Endothelial cell of umbilical vein (primary cell): ENCODE data around the gene FMNL1. TPM values are rescaled to one million over a fixed set of nuclear protein-coding genes. Genes with fewer than 3 reads are reported as not detected.

Experiments
- BruUV-seq: library from RNA; stranded (reverse); fragments of 400-500 nt; replicated peaks from 2 replicates; lab custom pipeline; 2021; lab: Mats Ljungman, UMichigan
- CTCF ChIA-PET: fragments of 300-600, 350-600 bp; sonication (Branson Sonifier 250); formaldehyde crosslinking; loops from one replicate; lab custom pipeline; 2021; ENCODE audit warnings: antibody characterized with exemption, inconsistent platforms; lab: Charles Lee
- POLR2A ChIA-PET: fragments of 300-600, 350-600 bp; sonication (Branson Sonifier 250); formaldehyde crosslinking; loops from one replicate; lab custom pipeline; 2021; ENCODE audit warnings: antibody characterized with exemption, inconsistent platforms; lab: Charles Lee
- DNase-seq: peaks from one replicate; pipeline ENCODE4 v3.0.0-alpha.2; 2011; ENCODE audit warnings: low read depth, low spot score
- FAIRE-seq: peaks from 2 replicates; lab custom pipeline; 2011; peaks lifted over from hg19 to GRCh38; lab: Jason Lieb, UNC
- H2AFZ ChIP-seq: 2 replicates; pipeline ENCODE4 v1.6.0; 2012; ENCODE audit warnings: low read depth, low read length, control low read depth, inconsistent platforms
- H3K27ac ChIP-seq: 2 replicates; pipeline ENCODE4 v1.5.1; 2011; ENCODE audit warnings: low read depth, mild to moderate bottlenecking, control low read depth, low read length, moderate library complexity; ENCODE audit not compliant: insufficient read depth
- H3K27me3 ChIP-seq, 2 experiments: 2 replicates each; pipeline versions ENCODE4 v1.6.0 to v1.6.1; 2011; ENCODE audit warnings: low read length in 2 of 2, mixed read lengths in 1 of 2; ENCODE audit not compliant: control insufficient read depth in 2 of 2, insufficient read depth in 2 of 2
- H3K36me3 ChIP-seq, 2 experiments: 2 replicates in 1 of 2; 3 replicates in 1 of 2; pipeline ENCODE4 v1.5.1; 2011; ENCODE audit warnings: low read length in 2 of 2, mild to moderate bottlenecking in 1 of 2, moderate library complexity in 1 of 2; ENCODE audit not compliant: control insufficient read depth in 2 of 2, insufficient read depth in 2 of 2; ENCODE audit errors: extremely low read depth in 1 of 2
- H3K4me1 ChIP-seq: 3 replicates; pipeline ENCODE4 v1.5.1; 2011; ENCODE audit warnings: mild to moderate bottlenecking, low read length; ENCODE audit not compliant: control insufficient read depth, insufficient read depth; ENCODE audit errors: extremely low read depth
- H3K4me2 ChIP-seq: 2 replicates; pipeline ENCODE4 v1.6.1; 2011; ENCODE audit warnings: low read length, control low read depth, mixed read lengths; ENCODE audit not compliant: insufficient read depth
- H3K4me3 ChIP-seq, 3 experiments: fragments of 200-600 bp in 1 of 3; sonication (generic), shearing (Covaris generic) in 1 of 3; replicated peaks in 1 of 3; 2 replicates each; pipeline ENCODE4 v1.5.1; 2011 to 2016; ENCODE audit warnings: control low read depth in 3 of 3, low read length in 3 of 3, mild to moderate bottlenecking in 2 of 3, inconsistent platforms in 1 of 3, low read depth in 1 of 3, moderate library complexity in 1 of 3; ENCODE audit not compliant: insufficient read depth in 1 of 3
- H3K79me2 ChIP-seq: 2 replicates; pipeline ENCODE4 v1.6.0; 2012; ENCODE audit warnings: low read length, inconsistent platforms; ENCODE audit not compliant: control insufficient read depth, insufficient read depth
- H3K9ac ChIP-seq: replicated peaks from 2 replicates; pipeline ENCODE3; 2011; ENCODE audit warnings: low read length, control low read depth; ENCODE audit not compliant: insufficient read depth; ENCODE audit errors: extremely low read depth
- H3K9me1 ChIP-seq: replicated peaks from 3 replicates; pipeline ENCODE4 v1.6.0; 2011; ENCODE audit warnings: mild to moderate bottlenecking, low read length; ENCODE audit not compliant: control insufficient read depth, insufficient read depth; ENCODE audit errors: extremely low read depth
- H3K9me3 ChIP-seq: replicated peaks from 2 replicates; pipeline ENCODE4 v1.5.1; 2012; ENCODE audit warnings: low read length, inconsistent platforms; ENCODE audit not compliant: control insufficient read depth, insufficient read depth
- H4K20me1 ChIP-seq: replicated peaks from 2 replicates; pipeline ENCODE3; 2011; ENCODE audit warnings: mild to moderate bottlenecking, low read length; ENCODE audit not compliant: control insufficient read depth, insufficient read depth; ENCODE audit errors: extremely low read depth
- CTCF ChIP-seq, 2 donors: IDR thresholded peaks; 1 replicate in 1 of 2; 2 replicates in 1 of 2; pipeline ENCODE4 v1.5.1; 2011; ENCODE audit warnings: low read length in 2 of 2, mild to moderate bottlenecking in 2 of 2, moderate library complexity in 2 of 2, control low read depth in 1 of 2, inconsistent platforms in 1 of 2, low read depth in 1 of 2; ENCODE audit not compliant: insufficient read depth in 1 of 2; ENCODE audit errors: extremely low read depth in 1 of 2
- EZH2 ChIP-seq: IDR thresholded peaks from 2 replicates; pipeline ENCODE4 v1.6.1; 2012; ENCODE audit warnings: borderline replicate concordance, low read depth, mild to moderate bottlenecking, moderate library complexity, low read length, inconsistent platforms; ENCODE audit not compliant: severe bottlenecking
- FOS ChIP-seq: IDR thresholded peaks from 2 replicates; pipeline ENCODE4 v1.6.1; 2011; ENCODE audit warnings: mild to moderate bottlenecking, low read length, moderate library complexity, borderline replicate concordance; ENCODE audit not compliant: insufficient read depth
- GATA2 ChIP-seq: IDR thresholded peaks from 2 replicates; pipeline ENCODE4 v1.7.0; 2011; ENCODE audit warnings: low read depth, mild to moderate bottlenecking, moderate library complexity, mixed read lengths, low read length; ENCODE audit not compliant: insufficient read length, insufficient read depth
- JUN ChIP-seq: IDR thresholded peaks from 2 replicates; pipeline ENCODE4 v1.6.1; 2011; ENCODE audit warnings: borderline replicate concordance, low read depth; ENCODE audit not compliant: insufficient read length, insufficient read depth
- MAX ChIP-seq: IDR thresholded peaks from 2 replicates; pipeline ENCODE4 v1.6.1; 2011; ENCODE audit not compliant: insufficient read depth, insufficient read length
- MYC ChIP-seq: IDR thresholded peaks from one replicate; pipeline ENCODE4 v1.6.1; 2011; ENCODE audit warnings: mild to moderate bottlenecking, low read depth, low read length
- POLR2A ChIP-seq: IDR thresholded peaks from 2 replicates; pipeline ENCODE4 v1.6.1; 2012; ENCODE audit warnings: low read depth, mild to moderate bottlenecking, control low read depth, low read length
- POLR2AphosphoS5 ChIP-seq: IDR thresholded peaks from 2 replicates; pipeline ENCODE4 v1.6.1; 2012; ENCODE audit warnings: low read depth, mild to moderate bottlenecking, control low read depth, low read length, moderate library complexity; ENCODE audit not compliant: insufficient read depth
- dilution Hi-C: fragments of 300-500 bp; cut with MboI; formaldehyde crosslinking; loops from one replicate; pipeline ENCODE4 v1.15.0; 2019; ENCODE audit warnings: low sequenced_read_pairs; ENCODE audit not compliant: extremely low pct_ligation_motif_present
- intact Hi-C: fragments of 100-400 bp; cut with micrococcal nuclease; formaldehyde crosslinking; loops from one replicate; pipeline ENCODE4 v1.10.0; 2022
- polyA plus RNA-seq, 4 experiments: library from polyadenylated mRNA; depleted of rRNA in 3 of 4; stranded (reverse) in 3 of 4; unstranded in 1 of 4; fragments of >200 nt; gene quantifications; 2 replicates each; pipeline versions ENCODE4 v1.2.1 to v1.2.3, GENCODE V29; 2011 to 2012; ENCODE audit warnings: missing spikeins in 1 of 4
- total RNA-seq: library from RNA; stranded (reverse); gene quantifications from 2 replicates; pipeline ENCODE4 v1.2.3, GENCODE V29; 2021

The FMNL1 gene
- total and polyA plus RNA-seq, 2 donors (not counting 3 experiments of a cell fraction or from before 2014, with no cell fraction given), result 0.95 to 1.6 TPM

GRCh38 chr17:45226576-45226975 is 4.9 kb downstream of the FMNL1 start:
- ChIA-PET CTCF (interaction anchor here (1.6 to 2.0 kb wide), 3 partner anchors 9 to 159 kb away, joined by 9 to 13 read pairs (median 10); partner anchors contain the start of gene ACBD4), POLR2A (no interaction called here)
- Histone ChIP-seq H3K36me3 (no peaks in the 10 kb centered on the region), H3K27ac (no peak overlapping the region), H3K4me2 (no peak overlapping the region), H2AFZ (peak overlapping the region; percentile 64), H3K4me3 (no peak overlapping the region), H3K27me3 (peaks cover 7 to 9% of the 10 kb centered on the region in 2 experiments), H3K9me3 (no peaks in the 10 kb centered on the region), H3K9me1 (no peaks in the 10 kb centered on the region), H3K4me1 (peaks cover 8% of the 10 kb centered on the region), H3K9ac (no peak overlapping the region), H3K79me2 (no peaks in the 10 kb centered on the region), H4K20me1 (no peaks in the 10 kb centered on the region)
- dilution Hi-C loops, result no loop called here
- intact Hi-C loops, result no loop called here
- no TSS peak for BruUV-seq
- no peak for TF ChIP-seq EZH2
- no peak for TF ChIP-seq CTCF (IDR thresholded peaks at IDR 0.05; ENCODE audit: extremely low read depth in 1 of 2, insufficient read depth in 1 of 2, low read depth in 1 of 2, low read length in 2 of 2)
- TF ChIP-seq FOS, result no peak
- no peak for TF ChIP-seq GATA2
- no peak for TF ChIP-seq JUN
- no peak for TF ChIP-seq MYC
- no peak for TF ChIP-seq POLR2A
- TF ChIP-seq POLR2AphosphoS5, result no peak
- no peak for TF ChIP-seq MAX
- DNase-seq, result no peak
- no peak for FAIRE-seq
